Measurements from ENCODE around the gene CNTRL. TPM values are rescaled to one million over a fixed set of nuclear protein-coding genes. Genes with fewer than 3 reads are reported as not detected.
"Not testable (repeated sequence)": the region's sequence is repeated elsewhere in the genome, so short reads cannot be mapped to it uniquely, and the experiment has no call there.

The CNTRL gene
- total RNA-seq, 3 donors from 2014 or later, result 45.4 to 48.6 (median 46.5) TPM

- Mint-ChIP-seq H3K36me3 (ENCODE audit: insufficient read depth) (peaks cover 63% of the 10 kb centered on the region), H3K4me1 (ENCODE audit: low read depth) (peaks cover 68% of the 10 kb centered on the region), H3K9me3 (peaks cover 15% of the 10 kb centered on the region)
- not testable (repeated sequence) for ATAC-seq; H3K4me3 Mint-ChIP-seq; H3K27me3 Mint-ChIP-seq (ENCODE audit: low read depth); DNase-seq
These were observed 54.6 kb downstream of the CNTRL start for GRCh38 chr9:121129384-121129783.

DNA sequence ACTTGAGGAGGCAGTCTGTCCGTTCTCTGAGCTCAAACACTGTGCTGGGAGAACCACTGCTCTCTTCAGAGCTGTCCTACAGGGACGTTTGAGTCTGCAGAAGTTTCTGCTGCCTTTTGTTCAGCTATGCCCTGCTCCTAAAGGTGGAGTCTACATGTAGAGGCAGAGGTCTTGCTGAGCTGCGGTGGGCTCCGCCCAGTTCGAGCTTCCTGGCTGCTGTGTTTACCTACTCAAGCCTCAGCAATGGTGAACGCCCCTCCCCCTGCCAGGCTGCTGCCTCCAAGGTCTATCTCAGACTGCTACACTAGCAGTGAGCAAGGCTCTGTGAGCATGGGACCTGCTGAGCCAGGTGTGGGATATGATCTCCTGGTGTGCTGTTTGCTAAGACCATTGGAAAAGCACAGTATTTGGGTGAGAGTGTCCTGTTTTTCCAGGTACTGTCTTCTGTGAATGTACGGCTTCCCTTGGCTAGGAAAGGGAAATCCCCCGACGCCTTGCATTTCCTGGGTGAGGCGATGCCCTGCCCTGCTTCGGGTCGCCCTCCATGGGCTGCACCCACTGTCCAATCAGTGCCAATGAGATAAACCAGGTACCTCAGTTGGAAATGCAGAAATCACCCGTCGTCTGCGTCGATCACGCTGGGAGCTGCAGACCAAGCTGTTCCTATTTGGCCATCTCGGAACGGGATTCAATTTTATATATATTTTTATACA lies 58.5 kb downstream of the CNTRL start:
- peak overlapping the region; percentile 24 for H3K4me3 Mint-ChIP-seq
- H3K27me3 Mint-ChIP-seq (ENCODE audit: low read depth), result no peaks in the 10 kb centered on the region
- DNase-seq (peak; percentile 58), ATAC-seq (peak; percentile 81 to 82)
- peaks cover 68% of the 10 kb centered on the region for H3K4me1 Mint-ChIP-seq (ENCODE audit: low read depth)
- H3K9me3 Mint-ChIP-seq, result peaks cover 15% of the 10 kb centered on the region
- peaks cover 66% of the 10 kb centered on the region for H3K36me3 Mint-ChIP-seq (ENCODE audit: insufficient read depth)

DNA sequence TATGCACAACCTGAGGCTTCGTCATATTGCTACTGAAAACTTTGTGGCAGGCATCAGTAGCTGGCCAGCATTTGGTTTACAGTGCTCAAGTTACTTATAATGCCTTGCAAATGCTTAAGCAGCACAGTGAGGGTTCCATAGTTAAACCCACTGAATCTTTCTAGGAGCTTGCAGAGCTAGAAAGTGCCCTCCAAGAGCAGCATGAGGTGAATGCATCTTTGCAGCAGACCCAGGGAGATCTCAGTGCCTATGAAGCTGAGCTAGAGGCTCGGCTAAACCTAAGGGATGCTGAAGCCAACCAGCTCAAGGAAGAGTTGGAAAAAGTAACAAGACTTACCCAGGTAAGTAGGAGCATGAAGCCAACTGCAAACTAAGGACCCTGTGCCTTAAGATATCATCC lies 60.9 kb downstream of the CNTRL start:
- Mint-ChIP-seq H3K4me1 (ENCODE audit: low read depth) (peaks cover 48% of the 10 kb centered on the region), H3K36me3 (ENCODE audit: insufficient read depth) (peaks cover 58% of the 10 kb centered on the region), H3K4me3 (no peak overlapping the region), H3K9me3 (peaks cover 11% of the 10 kb centered on the region), H3K27me3 (ENCODE audit: low read depth) (no peaks in the 10 kb centered on the region)
- DNase-seq (no peak), ATAC-seq (no peak)

DNA sequence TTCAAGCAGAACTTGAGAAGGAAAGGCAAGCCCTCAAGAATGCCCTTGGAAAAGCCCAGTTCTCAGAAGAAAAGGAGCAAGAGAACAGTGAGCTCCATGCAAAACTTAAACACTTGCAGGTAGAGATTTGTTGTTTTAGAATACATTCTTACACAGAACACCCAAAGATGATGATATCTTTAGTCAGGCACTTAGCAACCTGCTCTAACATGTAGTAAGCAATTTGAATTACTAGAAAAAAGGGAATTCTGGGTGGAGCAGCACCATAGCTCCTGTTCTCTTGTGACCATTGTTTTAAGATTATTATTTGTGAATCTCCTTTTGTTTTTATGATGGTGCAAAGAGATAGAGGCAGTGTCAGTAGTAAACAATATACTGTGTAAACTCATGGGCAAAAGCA lies 63.8 kb downstream of the CNTRL start:
- Mint-ChIP-seq H3K36me3 (ENCODE audit: insufficient read depth) (peaks cover 63% of the 10 kb centered on the region), H3K4me3 (no peak overlapping the region), H3K4me1 (ENCODE audit: low read depth) (peaks cover 19% of the 10 kb centered on the region), H3K27me3 (ENCODE audit: low read depth) (no peaks in the 10 kb centered on the region), H3K9me3 (no peaks in the 10 kb centered on the region)
- DNase-seq (no peak), ATAC-seq (no peak)

- ATAC-seq (no peak), DNase-seq (no peak)
- Mint-ChIP-seq H3K4me3 (no peak overlapping the region), H3K9me3 (no peaks in the 10 kb centered on the region), H3K36me3 (ENCODE audit: insufficient read depth) (peaks cover 65% of the 10 kb centered on the region), H3K4me1 (ENCODE audit: low read depth) (peaks cover 17% of the 10 kb centered on the region), H3K27me3 (ENCODE audit: low read depth) (no peaks in the 10 kb centered on the region)
These were observed 64.2 kb downstream of the CNTRL start for GRCh38 chr9:121138973-121139372.

DNA sequence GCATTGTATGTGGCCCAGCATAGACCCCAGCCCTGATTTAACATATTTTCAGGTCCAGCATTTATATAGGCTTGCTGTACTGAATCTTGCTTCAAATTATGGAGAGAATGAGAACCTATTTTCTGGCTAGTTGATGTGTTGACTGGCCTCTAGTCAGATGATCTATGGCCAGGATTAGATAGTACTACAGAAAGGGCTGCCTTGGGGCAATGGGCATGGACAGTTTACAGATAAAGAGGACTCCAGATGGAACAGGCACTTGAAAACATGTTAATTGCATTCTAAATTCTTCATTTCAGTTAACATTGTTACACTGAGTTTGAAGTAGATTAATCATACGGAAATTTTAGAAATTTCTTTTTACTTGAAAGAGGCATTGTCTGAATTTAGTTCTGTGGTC lies 65.4 kb downstream of the CNTRL start:
- Mint-ChIP-seq H3K9me3 (no peaks in the 10 kb centered on the region), H3K36me3 (ENCODE audit: insufficient read depth) (peaks cover 69% of the 10 kb centered on the region), H3K27me3 (ENCODE audit: low read depth) (no peaks in the 10 kb centered on the region), H3K4me1 (ENCODE audit: low read depth) (peaks cover 10% of the 10 kb centered on the region), H3K4me3 (no peak overlapping the region)
- DNase-seq, result no peak
- ATAC-seq, result no peak

- no peak for ATAC-seq
- Mint-ChIP-seq H3K4me1 (ENCODE audit: low read depth) (peaks cover 8% of the 10 kb centered on the region), H3K9me3 (no peaks in the 10 kb centered on the region), H3K27me3 (ENCODE audit: low read depth) (no peaks in the 10 kb centered on the region), H3K4me3 (no peak overlapping the region), H3K36me3 (ENCODE audit: insufficient read depth) (peaks cover 72% of the 10 kb centered on the region)
- no peak for DNase-seq
These were observed 66.6 kb downstream of the CNTRL start for GRCh38 chr9:121141306-121141705.

GRCh38 chr9:121141706-121142105 lies 67.0 kb downstream of the CNTRL start:
- DNase-seq (no peak), ATAC-seq (no peak)
- Mint-ChIP-seq H3K36me3 (ENCODE audit: insufficient read depth) (peaks cover 73% of the 10 kb centered on the region), H3K4me3 (no peak overlapping the region), H3K9me3 (no peaks in the 10 kb centered on the region), H3K27me3 (ENCODE audit: low read depth) (no peaks in the 10 kb centered on the region), H3K4me1 (ENCODE audit: low read depth) (peaks cover 7% of the 10 kb centered on the region)

GRCh38 chr9:121143771-121144170 lies 69.0 kb downstream of the CNTRL start:
- no peak overlapping the region for H3K4me3 Mint-ChIP-seq
- peaks cover 2% of the 10 kb centered on the region for H3K4me1 Mint-ChIP-seq (ENCODE audit: low read depth)
- H3K36me3 Mint-ChIP-seq (ENCODE audit: insufficient read depth), result peaks cover 81% of the 10 kb centered on the region
- H3K27me3 Mint-ChIP-seq (ENCODE audit: low read depth), result no peaks in the 10 kb centered on the region
- no peak for ATAC-seq
- DNase-seq, result no peak
- H3K9me3 Mint-ChIP-seq, result no peaks in the 10 kb centered on the region

GRCh38 chr9:121144482-121144881 lies 69.7 kb downstream of the CNTRL start:
- no peaks in the 10 kb centered on the region for H3K27me3 Mint-ChIP-seq (ENCODE audit: low read depth)
- no peaks in the 10 kb centered on the region for H3K9me3 Mint-ChIP-seq
- no peak for DNase-seq
- peaks cover 80% of the 10 kb centered on the region for H3K36me3 Mint-ChIP-seq (ENCODE audit: insufficient read depth)
- H3K4me3 Mint-ChIP-seq, result no peak overlapping the region
- ATAC-seq, result no peak
- H3K4me1 Mint-ChIP-seq (ENCODE audit: low read depth), result peaks cover 2% of the 10 kb centered on the region

DNA sequence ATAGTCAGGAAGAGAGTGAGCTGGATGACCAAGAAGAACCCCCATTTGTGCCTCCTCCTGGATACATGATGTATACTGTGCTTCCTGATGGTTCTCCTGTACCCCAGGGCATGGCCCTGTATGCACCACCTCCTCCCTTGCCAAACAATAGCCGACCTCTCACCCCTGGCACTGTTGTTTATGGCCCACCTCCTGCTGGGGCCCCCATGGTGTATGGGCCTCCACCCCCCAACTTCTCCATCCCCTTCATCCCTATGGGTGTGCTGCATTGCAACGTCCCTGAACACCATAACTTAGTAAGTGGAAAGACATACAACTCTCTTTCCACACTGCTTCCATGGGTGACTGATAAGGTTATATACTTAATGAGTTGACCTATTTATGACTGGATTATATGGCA lies 75.4 kb downstream of the CNTRL start:
- DNase-seq (no peak), ATAC-seq (no peak)
- Mint-ChIP-seq H3K36me3 (ENCODE audit: insufficient read depth) (peaks cover 75% of the 10 kb centered on the region), H3K4me3 (no peak overlapping the region), H3K9me3 (no peaks in the 10 kb centered on the region), H3K27me3 (ENCODE audit: low read depth) (no peaks in the 10 kb centered on the region), H3K4me1 (ENCODE audit: low read depth) (peaks cover 16% of the 10 kb centered on the region)

DNA sequence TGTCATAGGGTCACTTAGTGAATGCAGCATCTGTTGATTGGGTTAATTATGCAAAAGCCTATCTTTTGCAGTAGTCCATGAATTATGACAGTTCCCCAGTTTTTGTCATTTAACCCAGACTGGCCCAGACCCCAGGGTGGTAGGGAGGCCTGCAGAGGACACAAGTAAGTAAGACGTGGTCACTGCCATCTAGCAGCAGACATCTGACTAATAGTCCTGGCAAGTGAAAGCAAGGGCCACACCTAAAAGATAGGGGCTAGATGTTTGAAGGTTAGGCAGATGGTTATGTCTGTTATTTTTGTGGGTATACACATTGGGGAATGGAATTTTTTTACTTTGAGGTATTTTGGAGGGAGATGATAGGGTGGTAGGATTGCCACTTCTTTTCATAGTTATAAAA lies 78.9 kb downstream of the CNTRL start:
- H3K36me3 Mint-ChIP-seq (ENCODE audit: insufficient read depth), result peaks cover 72% of the 10 kb centered on the region
- peaks cover 27% of the 10 kb centered on the region for H3K4me1 Mint-ChIP-seq (ENCODE audit: low read depth)
- DNase-seq (no peak), ATAC-seq (no peak)
- no peaks in the 10 kb centered on the region for H3K27me3 Mint-ChIP-seq (ENCODE audit: low read depth)
- H3K4me3 Mint-ChIP-seq, result no peak overlapping the region
- H3K9me3 Mint-ChIP-seq, result no peaks in the 10 kb centered on the region

DNA sequence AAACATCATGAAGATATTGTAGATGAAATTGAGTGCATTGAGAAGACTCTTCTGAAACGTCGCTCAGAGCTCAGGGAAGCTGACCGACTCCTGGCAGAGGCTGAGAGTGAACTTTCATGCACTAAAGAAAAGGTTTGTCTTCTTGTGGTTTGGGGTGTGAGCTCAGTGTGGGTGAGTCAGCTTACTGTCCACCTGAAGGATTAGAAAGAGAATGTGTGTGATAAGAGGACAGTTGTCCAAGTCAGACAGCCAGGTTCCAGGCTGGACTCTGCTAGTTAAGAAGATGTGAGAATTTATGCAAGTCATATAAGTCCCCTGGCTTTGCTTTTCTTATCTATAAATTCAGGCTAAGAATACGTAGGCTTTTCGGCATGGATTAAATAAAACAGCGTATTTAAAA lies 80.0 kb downstream of the CNTRL start:
- H3K4me3 Mint-ChIP-seq, result no peak overlapping the region
- ATAC-seq (no peak), DNase-seq (no peak)
- no peaks in the 10 kb centered on the region for H3K27me3 Mint-ChIP-seq (ENCODE audit: low read depth)
- no peaks in the 10 kb centered on the region for H3K9me3 Mint-ChIP-seq
- H3K36me3 Mint-ChIP-seq (ENCODE audit: insufficient read depth), result peaks cover 70% of the 10 kb centered on the region
- H3K4me1 Mint-ChIP-seq (ENCODE audit: low read depth), result peaks cover 33% of the 10 kb centered on the region

GRCh38 chr9:121156263-121156731 lies 81.5 kb downstream of the CNTRL start:
- ATAC-seq (peak; percentile 85 to 92), DNase-seq (no peak)
- peaks cover 66% of the 10 kb centered on the region for H3K36me3 Mint-ChIP-seq (ENCODE audit: insufficient read depth)
- no peak overlapping the region for H3K4me3 Mint-ChIP-seq
- no peaks in the 10 kb centered on the region for H3K9me3 Mint-ChIP-seq
- H3K27me3 Mint-ChIP-seq (ENCODE audit: low read depth), result no peaks in the 10 kb centered on the region
- peaks cover 33% of the 10 kb centered on the region for H3K4me1 Mint-ChIP-seq (ENCODE audit: low read depth)

GRCh38 chr9:121157939-121158338 lies 83.2 kb downstream of the CNTRL start:
- DNase-seq (no peak), ATAC-seq (no peak)
- H3K4me3 Mint-ChIP-seq, result no peak overlapping the region
- H3K9me3 Mint-ChIP-seq, result no peaks in the 10 kb centered on the region
- H3K4me1 Mint-ChIP-seq (ENCODE audit: low read depth), result peaks cover 25% of the 10 kb centered on the region
- no peaks in the 10 kb centered on the region for H3K27me3 Mint-ChIP-seq (ENCODE audit: low read depth)
- peaks cover 59% of the 10 kb centered on the region for H3K36me3 Mint-ChIP-seq (ENCODE audit: insufficient read depth)
